Measurements from ENCODE around the gene GRIK1.

GRCh38 chr21:29826386-29826785, 113.4 kb downstream of the GRIK1 start:
- no peak for TF ChIP-seq POLR2AphosphoS5 (IDR thresholded peaks at IDR 0.05)
- TF ChIP-seq CTCF (IDR thresholded peaks at IDR 0.05) = no peak
- TF ChIP-seq POLR2A (IDR thresholded peaks at IDR 0.05) = no peak

Data from prostate gland (tissue), 2 donors.